HEK293T (cell line): Measurements from ENCODE around the gene ZNF75A.

ENCODE experiments used
- CTCF ChIA-PET: fragments of 350-600 bp; formaldehyde crosslinking; extraction: SDS; loops from one replicate; lab custom pipeline; 2021; ENCODE audit warnings: antibody characterized with exemption, inconsistent platforms; lab: Yijun Ruan, JAX
- POLR2A ChIA-PET: fragments of 350-600 bp; formaldehyde crosslinking; extraction: SDS; loops from one replicate; lab custom pipeline; 2020; ENCODE audit warnings: antibody characterized with exemption, inconsistent platforms; lab: Yijun Ruan, JAX
- DNase-seq: peaks from one replicate; pipeline ENCODE4 v3.0.0; 2012; ENCODE audit warnings: mixed read lengths; ENCODE audit errors: extremely low spot score
- ARNT ChIP-seq: fragments of 450-650 bp; IDR thresholded peaks from 2 replicates; pipeline ENCODE4 v1.6.1; 2017; ENCODE audit warnings: mild to moderate bottlenecking
- BHLHE40 ChIP-seq: fragments of 450-650 bp; IDR thresholded peaks from 2 replicates; pipeline ENCODE4 v1.6.1; 2016; ENCODE audit warnings: mild to moderate bottlenecking, moderate library complexity, borderline replicate concordance
- CTBP1 ChIP-seq: fragments of 450-650 bp; IDR thresholded peaks from 2 replicates; pipeline ENCODE4 v1.6.1; 2016; ENCODE audit warnings: borderline replicate concordance
- ELF4 ChIP-seq: fragments of 450-650 bp; IDR thresholded peaks from 2 replicates; pipeline ENCODE4 v1.6.1; 2017; ENCODE audit warnings: antibody characterized with exemption
- FOXA1 ChIP-seq: fragments of 450-650 bp; IDR thresholded peaks from 2 replicates; pipeline ENCODE4 v1.6.1; 2016; ENCODE audit warnings: mild to moderate bottlenecking
- FOXK2 ChIP-seq: fragments of 450-650 bp; IDR thresholded peaks from 2 replicates; pipeline ENCODE4 v1.6.1; 2016; ENCODE audit warnings: mild to moderate bottlenecking
- FOXM1 ChIP-seq: fragments of 450-650 bp; IDR thresholded peaks from 2 replicates; pipeline ENCODE4 v1.6.1; 2017; ENCODE audit warnings: mild to moderate bottlenecking, borderline replicate concordance
- HDGF ChIP-seq: fragments of 450-650 bp; IDR thresholded peaks from 2 replicates; pipeline ENCODE4 v1.6.1; 2017; ENCODE audit warnings: antibody characterized with exemption, borderline replicate concordance
- L3MBTL2 ChIP-seq: fragments of 450-650 bp; conservative IDR thresholded peaks from 2 replicates; pipeline ENCODE4 v1.6.1; 2016; ENCODE audit warnings: mild to moderate bottlenecking
- LEF1 ChIP-seq: fragments of 450-650 bp; IDR thresholded peaks from 2 replicates; pipeline ENCODE4 v1.6.1; 2017; ENCODE audit warnings: mild to moderate bottlenecking, borderline replicate concordance
- NFRKB ChIP-seq: fragments of 450-650 bp; IDR thresholded peaks from 2 replicates; pipeline ENCODE4 v1.6.1; 2016; ENCODE audit warnings: mild to moderate bottlenecking, moderate library complexity
- SP1 ChIP-seq: fragments of 450-650 bp; IDR thresholded peaks from 2 replicates; pipeline ENCODE4 v1.6.1; 2017
- SUZ12 ChIP-seq: fragments of 450-650 bp; IDR thresholded peaks from 2 replicates; pipeline ENCODE4 v1.6.1; 2016; ENCODE audit warnings: mild to moderate bottlenecking
- TARDBP ChIP-seq: fragments of 450-650 bp; IDR thresholded peaks from 2 replicates; pipeline ENCODE4 v1.6.1; 2016
- ZNF384 ChIP-seq: fragments of 450-650 bp; IDR thresholded peaks from 2 replicates; pipeline ENCODE4 v1.6.1; 2016
- TF ChIP-seq, protein P1 (sequence below): fragments of 450-650 bp; IDR thresholded peaks from 2 replicates; pipeline ENCODE4 v1.6.1; 2016

ZNF75A gene

DNA sequence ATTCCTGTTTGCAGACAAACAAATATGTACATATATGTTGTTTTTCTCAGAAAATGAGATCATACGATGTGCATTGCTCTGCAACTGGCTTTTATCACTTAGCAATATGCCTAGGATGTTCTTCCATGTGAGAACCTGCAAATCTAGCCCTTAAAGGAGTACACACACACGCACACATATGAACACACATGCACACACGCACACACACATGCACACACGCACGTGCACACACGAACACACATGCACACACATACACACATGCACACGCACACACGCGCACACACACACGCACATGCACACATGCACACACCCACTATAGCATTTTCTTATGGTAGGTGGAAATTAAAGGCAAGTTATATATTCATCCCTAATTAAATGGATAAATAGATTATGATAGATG lies 42.3 kb downstream of the ZNF75A start:
- no peak for DNase-seq
- TF ChIP-seq ARNT = no peak
- no peak for TF ChIP-seq CTBP1
- TF ChIP-seq FOXM1 = no peak
- TF ChIP-seq TARDBP = no peak
- TF ChIP-seq SP1 = no peak
- TF ChIP-seq NFRKB = no peak
- TF ChIP-seq, protein P1, sequence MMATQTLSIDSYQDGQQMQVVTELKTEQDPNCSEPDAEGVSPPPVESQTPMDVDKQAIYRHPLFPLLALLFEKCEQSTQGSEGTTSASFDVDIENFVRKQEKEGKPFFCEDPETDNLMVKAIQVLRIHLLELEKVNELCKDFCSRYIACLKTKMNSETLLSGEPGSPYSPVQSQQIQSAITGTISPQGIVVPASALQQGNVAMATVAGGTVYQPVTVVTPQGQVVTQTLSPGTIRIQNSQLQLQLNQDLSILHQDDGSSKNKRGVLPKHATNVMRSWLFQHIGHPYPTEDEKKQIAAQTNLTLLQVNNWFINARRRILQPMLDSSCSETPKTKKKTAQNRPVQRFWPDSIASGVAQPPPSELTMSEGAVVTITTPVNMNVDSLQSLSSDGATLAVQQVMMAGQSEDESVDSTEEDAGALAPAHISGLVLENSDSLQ = no peak
- TF ChIP-seq FOXK2 = no peak
- no peak for TF ChIP-seq ELF4
- no peak for TF ChIP-seq LEF1
- TF ChIP-seq L3MBTL2 = no peak
- no peak for TF ChIP-seq BHLHE40
- TF ChIP-seq HDGF = no peak
- no peak for TF ChIP-seq ZNF384
- TF ChIP-seq FOXA1 = no peak
- no peak for TF ChIP-seq SUZ12
- POLR2A ChIA-PET = no interaction called here
- CTCF ChIA-PET = no interaction called here

DNA sequence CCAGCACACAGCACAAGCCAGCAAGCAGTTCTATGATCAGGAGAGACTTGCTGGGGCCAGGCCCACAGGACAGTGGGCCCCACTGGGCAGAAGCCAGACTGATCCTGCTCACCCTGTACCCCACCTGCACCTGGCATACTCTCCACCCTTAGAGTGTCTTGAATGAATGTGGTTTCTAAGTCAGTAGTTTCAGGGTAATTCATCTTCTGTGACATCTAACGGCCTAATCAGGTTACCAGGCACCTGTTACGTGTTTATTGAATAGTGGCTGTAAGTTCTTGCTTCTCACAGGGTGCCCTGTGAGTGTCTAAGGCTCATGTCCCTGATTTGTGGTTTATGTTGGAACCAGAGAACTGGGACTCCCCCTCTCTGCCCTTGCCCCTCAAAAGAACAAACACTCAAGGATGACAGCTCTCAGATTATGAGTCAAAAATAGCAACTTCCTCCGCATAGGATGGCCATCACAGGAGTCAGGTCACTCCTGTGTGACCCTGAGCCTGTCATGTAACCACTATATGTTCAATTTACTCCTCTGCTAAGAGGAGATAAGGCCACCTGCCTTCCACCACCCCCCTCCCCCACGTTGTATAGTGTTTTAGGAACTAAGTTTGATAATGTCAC lies 43.4 kb downstream of the ZNF75A start:
- ChIA-PET POLR2A (no interaction called here), CTCF (no interaction called here)
- TF ChIP-seq L3MBTL2 (no peak), SUZ12 (no peak), ZNF384 (no peak), BHLHE40 (no peak), ARNT (no peak), TARDBP (no peak), NFRKB (no peak), HDGF (no peak), FOXM1 (no peak), SP1 (no peak), FOXA1 (no peak), FOXK2 (no peak), LEF1 (no peak), ELF4 (no peak), CTBP1 (no peak)
- TF ChIP-seq, protein P1 = no peak
- no peak for DNase-seq

DNA sequence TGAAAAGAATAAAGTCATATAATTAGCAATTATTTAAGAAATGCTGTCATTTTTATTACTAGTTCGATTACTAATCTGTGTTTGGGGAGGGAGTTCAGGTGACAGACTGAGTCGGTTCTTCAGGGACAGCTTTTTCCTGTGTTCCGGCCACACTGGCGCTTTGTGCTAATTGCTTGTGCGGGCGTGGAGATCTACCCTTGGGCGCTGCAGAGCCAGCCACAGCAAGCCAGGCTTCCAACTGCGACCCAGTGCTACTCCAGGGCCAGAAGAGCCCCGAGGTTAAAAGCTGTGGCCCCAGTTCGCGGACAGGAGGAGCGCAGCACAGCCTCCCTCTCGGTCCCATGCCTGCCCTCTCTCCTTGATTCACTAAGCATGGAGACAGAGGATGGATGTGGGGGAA lies 43.9 kb downstream of the ZNF75A start:
- DNase-seq = no peak
- CTCF ChIA-PET = no interaction called here
- POLR2A ChIA-PET = no interaction called here
- no peak for TF ChIP-seq SUZ12
- no peak for TF ChIP-seq FOXM1
- no peak for TF ChIP-seq SP1
- no peak for TF ChIP-seq FOXK2
- no peak for TF ChIP-seq HDGF
- TF ChIP-seq BHLHE40 = no peak
- TF ChIP-seq CTBP1 = no peak
- no peak for TF ChIP-seq TARDBP
- no peak for TF ChIP-seq NFRKB
- no peak for TF ChIP-seq LEF1

DNA sequence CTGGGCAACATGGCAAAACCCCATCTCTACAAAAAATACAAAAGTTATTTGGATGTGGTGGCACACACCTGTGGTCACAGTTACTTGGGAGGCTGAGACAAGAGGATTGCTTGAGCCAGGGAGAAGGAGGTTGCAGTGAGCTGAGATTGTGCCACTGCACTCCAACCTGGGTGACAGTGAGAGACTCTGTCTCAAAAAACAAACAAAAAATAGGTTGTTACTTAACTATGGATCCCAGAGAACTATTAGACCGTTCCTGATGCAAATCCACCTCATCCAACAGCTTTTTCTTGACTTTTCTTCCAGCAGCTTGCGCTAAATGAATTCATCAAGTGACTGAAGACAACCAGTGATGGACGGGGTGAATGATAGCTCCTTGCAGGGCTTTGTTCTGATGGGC lies 50.3 kb downstream of the ZNF75A start, which contains the start of gene OR2C1:
Gene OR2C1, plus strand, starts transcription at position 301 of the 400 bp plus-strand sequence. Its CDS starts 52 bp downstream, at position 353.
- ChIA-PET POLR2A (no interaction called here), CTCF (no interaction called here)
- TF ChIP-seq ELF4 (no peak), SP1 (no peak), CTBP1 (no peak), ARNT (no peak), L3MBTL2 (no peak), SUZ12 (no peak), FOXA1 (no peak), FOXM1 (no peak), TARDBP (no peak), ZNF384 (no peak), FOXK2 (no peak)
- TF ChIP-seq, protein P1 = no peak
- DNase-seq = no peak

DNA sequence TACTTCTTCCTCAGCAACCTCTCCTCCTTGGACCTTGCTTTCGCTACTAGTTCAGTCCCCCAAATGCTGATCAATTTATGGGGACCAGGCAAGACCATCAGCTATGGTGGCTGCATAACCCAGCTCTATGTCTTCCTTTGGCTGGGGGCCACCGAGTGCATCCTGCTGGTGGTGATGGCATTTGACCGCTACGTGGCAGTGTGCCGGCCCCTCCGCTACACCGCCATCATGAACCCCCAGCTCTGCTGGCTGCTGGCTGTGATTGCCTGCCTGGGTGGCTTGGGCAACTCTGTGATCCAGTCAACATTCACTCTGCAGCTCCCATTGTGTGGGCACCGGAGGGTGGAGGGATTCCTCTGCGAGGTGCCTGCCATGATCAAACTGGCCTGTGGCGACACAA lies 50.8 kb downstream of the ZNF75A start:
- DNase-seq = no peak
- ChIA-PET POLR2A (no interaction called here), CTCF (no interaction called here)
- TF ChIP-seq LEF1 (no peak), TARDBP (no peak), NFRKB (no peak)
- TF ChIP-seq, protein P1 = no peak
